HG02623 (cell line): ENCODE results near the gene FLACC1.
"Not testable (repeated sequence)": the region's sequence is repeated elsewhere in the genome, so short reads cannot be mapped to it uniquely, and the experiment has no call there.

ENCODE experiments used
- ATAC-seq: cut with Tn5 transposase; IDR thresholded peaks from one replicate; pipeline ENCODE4 v1.9.1; 2021; ENCODE audit warnings: moderate library complexity; ENCODE audit not compliant: unreplicated experiment

FLACC1 gene

GRCh38 chr2:201357221-201357620, at the start of gene FLACC1:
Gene FLACC1 (minus strand): TSS chr2:201357345. CDS start chr2:201351404, 5,941 bp downstream.
- no peak for ATAC-seq

GRCh38 chr2:201406077-201406662, 49.0 kb upstream of the FLACC1 start:
- ATAC-seq = no peak

- no peak for ATAC-seq
These were observed 47.6 kb upstream of the FLACC1 start for GRCh38 chr2:201404699-201405280.

- ATAC-seq = no peak
These were observed 46.7 kb upstream of the FLACC1 start for GRCh38 chr2:201403880-201404279.

GRCh38 chr2:201402651-201403562, 45.8 kb upstream of the FLACC1 start:
- ATAC-seq = no peak

GRCh38 chr2:201401815-201402214, 44.7 kb upstream of the FLACC1 start:
- no peak for ATAC-seq

- no peak for ATAC-seq
These were observed 39.5 kb upstream of the FLACC1 start for GRCh38 chr2:201396595-201396994.

- ATAC-seq = no peak
These were observed 26.0 kb upstream of the FLACC1 start for GRCh38 chr2:201383136-201383535.

- no peak for ATAC-seq
These were observed 21.6 kb upstream of the FLACC1 start for GRCh38 chr2:201378496-201379397.

- ATAC-seq = no peak
These were observed 20.1 kb upstream of the FLACC1 start for GRCh38 chr2:201377218-201377617.

GRCh38 chr2:201369775-201370174, 12.6 kb upstream of the FLACC1 start:
- no peak for ATAC-seq

- not testable (repeated sequence) for ATAC-seq
These were observed 12.2 kb upstream of the FLACC1 start for GRCh38 chr2:201369318-201369717.

- ATAC-seq = no peak
These were observed 9.0 kb upstream of the FLACC1 start for GRCh38 chr2:201366146-201366545.

- no peak for ATAC-seq
These were observed 6.9 kb upstream of the FLACC1 start for GRCh38 chr2:201363857-201364560.

GRCh38 chr2:201362396-201362795, 5.3 kb upstream of the FLACC1 start:
- ATAC-seq = no peak

GRCh38 chr2:201361078-201361733, 4.1 kb upstream of the FLACC1 start:
- ATAC-seq = no peak

- no peak for ATAC-seq
These were observed 3.1 kb upstream of the FLACC1 start for GRCh38 chr2:201360256-201360655.

- ATAC-seq = no peak
These were observed 1.5 kb upstream of the FLACC1 start for GRCh38 chr2:201358684-201359083.

GRCh38 chr2:201353116-201353515, 4.0 kb downstream of the FLACC1 start:
- ATAC-seq = no peak

- ATAC-seq = no peak
These were observed 6.3 kb downstream of the FLACC1 start for GRCh38 chr2:201350879-201351278.
